Activated CD4-positive, alpha-beta T cell treated with anti-CD3 and anti-CD28 coated beads, Interleukin-2, Interleukin-4, amounts not matched to agents 100 ng/mL and 50 ng/mL, durations not matched to agents 16 hours and 8 hours (primary cell): ENCODE measurements around the gene ANKK1.

ENCODE experiments used
- DNase-seq: peaks from one replicate; pipeline ENCODE4 v3.0.0-alpha.2; 2020; ENCODE audit warnings: low spot score

ANKK1 gene, protein sequence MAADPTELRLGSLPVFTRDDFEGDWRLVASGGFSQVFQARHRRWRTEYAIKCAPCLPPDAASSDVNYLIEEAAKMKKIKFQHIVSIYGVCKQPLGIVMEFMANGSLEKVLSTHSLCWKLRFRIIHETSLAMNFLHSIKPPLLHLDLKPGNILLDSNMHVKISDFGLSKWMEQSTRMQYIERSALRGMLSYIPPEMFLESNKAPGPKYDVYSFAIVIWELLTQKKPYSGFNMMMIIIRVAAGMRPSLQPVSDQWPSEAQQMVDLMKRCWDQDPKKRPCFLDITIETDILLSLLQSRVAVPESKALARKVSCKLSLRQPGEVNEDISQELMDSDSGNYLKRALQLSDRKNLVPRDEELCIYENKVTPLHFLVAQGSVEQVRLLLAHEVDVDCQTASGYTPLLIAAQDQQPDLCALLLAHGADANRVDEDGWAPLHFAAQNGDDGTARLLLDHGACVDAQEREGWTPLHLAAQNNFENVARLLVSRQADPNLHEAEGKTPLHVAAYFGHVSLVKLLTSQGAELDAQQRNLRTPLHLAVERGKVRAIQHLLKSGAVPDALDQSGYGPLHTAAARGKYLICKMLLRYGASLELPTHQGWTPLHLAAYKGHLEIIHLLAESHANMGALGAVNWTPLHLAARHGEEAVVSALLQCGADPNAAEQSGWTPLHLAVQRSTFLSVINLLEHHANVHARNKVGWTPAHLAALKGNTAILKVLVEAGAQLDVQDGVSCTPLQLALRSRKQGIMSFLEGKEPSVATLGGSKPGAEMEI

DNA sequence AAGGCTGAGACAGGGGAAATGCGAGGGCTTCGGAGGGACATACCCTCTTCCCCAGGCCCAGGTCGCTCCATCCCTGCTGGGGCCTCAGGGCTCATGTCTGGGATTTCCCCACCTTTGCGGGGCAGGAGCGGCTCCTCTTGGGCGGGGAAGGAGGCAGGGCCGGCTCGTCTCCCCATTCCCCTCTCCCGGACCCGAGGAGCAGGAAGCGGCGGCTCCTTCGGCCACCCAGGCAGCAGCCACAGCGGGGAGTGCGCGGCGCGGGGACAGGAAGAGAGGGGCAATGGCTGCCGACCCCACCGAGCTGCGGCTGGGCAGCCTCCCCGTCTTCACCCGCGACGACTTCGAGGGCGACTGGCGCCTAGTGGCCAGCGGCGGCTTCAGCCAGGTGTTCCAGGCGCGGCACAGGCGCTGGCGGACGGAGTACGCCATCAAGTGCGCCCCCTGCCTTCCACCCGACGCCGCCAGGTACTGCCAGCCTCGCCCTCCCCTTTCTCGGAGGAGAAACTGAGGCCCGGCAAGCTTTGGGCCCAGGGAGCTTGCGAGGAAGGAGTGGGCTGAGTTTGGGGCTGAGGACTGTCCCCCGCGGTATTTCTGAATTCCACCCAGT is at the start of gene ANKK1:
Gene ANKK1 (plus strand): TSS at position 175 of the 607 bp plus-strand sequence. CDS start 106 bp downstream, at position 281.
- no peak for DNase-seq

DNA sequence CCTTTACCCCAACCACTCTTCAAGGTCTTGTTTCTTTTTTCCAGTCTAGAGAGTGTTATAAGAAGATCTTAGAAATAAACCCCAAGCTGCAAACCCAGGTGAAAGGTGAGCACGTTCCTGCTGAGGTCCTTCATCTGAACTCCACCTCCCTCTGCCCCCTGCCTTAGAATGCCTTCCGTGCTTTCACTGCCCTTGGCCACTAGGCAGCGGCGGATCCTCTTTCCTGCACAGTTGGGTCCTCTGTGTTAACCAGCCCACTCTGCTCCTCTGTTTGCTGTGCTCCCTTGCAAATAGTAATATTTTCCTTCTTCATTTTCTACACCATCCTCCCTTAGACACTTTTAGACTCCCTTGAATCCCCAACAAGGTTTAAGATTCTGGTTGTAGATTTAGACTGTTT is 48.8 kb upstream of the ANKK1 start:
- no peak for DNase-seq

DNA sequence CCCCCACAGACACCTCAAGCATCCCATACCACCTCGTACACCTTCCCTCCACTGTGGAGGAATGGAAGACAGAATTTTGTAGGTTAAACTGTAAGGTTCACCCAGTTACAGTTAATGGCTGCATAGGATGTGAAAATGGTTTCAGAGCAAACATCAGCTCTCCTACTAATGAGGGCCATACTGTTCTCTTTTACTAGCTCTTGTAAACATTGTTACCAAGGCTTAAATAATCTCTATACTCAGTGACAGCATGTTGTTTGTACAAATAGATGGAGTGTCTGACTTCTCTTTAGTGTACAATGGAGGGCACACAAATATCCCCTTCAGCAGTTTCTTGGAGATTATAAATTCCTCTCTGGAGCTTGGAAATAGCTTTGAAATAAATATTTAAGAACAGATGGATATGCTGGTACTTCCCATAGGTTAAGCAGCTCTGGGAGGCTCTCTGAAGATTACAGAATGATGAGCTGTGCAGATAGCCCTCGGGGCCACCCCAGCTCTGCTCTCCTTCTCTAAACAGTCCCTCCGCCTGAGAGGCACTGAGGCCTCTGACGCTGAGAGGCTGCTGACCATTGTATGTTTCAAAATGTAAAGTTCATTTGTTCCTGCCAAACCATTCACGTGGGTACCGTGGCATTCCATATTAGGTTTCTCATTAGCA is 47.5 kb upstream of the ANKK1 start:
- no peak for DNase-seq

DNA sequence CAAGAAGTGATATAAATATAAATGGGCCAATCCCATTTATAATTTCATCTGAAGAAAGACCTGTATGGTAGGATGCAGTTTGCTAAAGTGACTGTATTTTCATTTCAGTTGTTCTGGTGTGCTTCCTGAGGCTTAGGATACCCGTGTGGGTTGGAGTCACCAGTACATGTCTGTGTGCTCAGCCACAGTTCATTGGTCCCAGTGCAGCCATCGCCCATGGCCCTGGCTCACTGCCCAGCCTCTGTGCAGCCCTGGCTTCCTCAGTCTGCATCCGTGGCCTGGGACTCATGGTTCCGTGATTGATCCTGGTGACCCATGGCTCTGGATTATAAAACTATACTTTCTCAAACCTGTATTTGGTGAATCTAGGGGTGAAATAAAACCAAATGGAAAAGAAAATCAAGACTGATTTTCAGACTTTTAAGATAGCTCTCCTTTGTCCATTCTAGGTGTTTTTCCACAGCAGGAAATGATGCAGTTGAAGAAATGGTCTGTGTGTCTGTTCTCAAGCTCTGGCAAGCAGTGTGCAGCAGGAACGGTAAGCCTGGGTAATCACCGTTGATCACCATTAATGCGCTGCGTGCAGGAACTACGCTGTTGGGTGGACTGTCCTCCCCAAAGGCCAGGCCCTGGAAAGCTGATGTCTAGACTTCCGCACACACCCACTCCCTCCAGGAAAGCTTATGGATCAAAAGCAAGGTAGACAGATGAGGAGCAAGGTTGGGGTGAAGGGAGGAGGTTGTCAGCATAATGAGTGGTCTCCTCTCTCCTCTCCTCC is 46.0 kb upstream of the ANKK1 start:
- DNase-seq = no peak

DNA sequence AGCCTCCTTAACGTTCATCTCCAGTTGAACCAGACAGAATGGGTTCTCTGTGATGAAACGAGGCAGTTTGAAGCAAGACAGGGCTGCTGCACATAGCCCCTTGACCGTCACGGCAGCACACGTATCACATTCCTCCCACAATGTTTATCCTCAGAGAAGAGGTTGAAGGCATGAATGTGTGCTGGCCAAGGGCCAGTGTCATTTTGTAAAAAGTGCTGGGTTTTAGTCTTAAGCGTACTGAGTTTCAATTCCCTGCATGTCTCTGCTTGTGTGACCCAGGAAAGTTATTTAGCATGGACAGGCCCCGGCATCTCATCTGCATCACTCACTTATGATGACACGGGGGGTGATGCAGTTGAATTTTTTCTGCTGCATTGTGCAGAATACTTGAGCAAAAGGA is 41.6 kb upstream of the ANKK1 start:
- DNase-seq = no peak

DNA sequence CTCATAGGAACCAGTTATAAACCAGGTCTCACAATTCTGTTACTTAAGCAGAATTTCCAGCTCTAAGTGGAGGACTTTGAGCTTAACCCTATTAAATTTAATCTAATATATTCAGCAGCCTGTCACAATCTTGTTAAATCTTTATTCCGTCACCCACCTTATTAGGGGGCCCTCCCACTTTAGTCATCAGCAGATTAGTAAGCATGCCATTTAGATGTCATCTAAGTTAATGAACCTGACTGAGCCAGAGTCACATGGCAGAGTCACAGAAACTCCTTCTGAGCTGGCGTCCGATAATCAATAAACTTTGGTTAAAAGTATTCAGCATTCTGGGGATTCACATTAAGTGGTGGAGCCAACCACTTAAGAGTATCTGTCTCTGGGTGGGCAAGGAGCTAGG is 38.1 kb upstream of the ANKK1 start:
- DNase-seq = no peak

DNA sequence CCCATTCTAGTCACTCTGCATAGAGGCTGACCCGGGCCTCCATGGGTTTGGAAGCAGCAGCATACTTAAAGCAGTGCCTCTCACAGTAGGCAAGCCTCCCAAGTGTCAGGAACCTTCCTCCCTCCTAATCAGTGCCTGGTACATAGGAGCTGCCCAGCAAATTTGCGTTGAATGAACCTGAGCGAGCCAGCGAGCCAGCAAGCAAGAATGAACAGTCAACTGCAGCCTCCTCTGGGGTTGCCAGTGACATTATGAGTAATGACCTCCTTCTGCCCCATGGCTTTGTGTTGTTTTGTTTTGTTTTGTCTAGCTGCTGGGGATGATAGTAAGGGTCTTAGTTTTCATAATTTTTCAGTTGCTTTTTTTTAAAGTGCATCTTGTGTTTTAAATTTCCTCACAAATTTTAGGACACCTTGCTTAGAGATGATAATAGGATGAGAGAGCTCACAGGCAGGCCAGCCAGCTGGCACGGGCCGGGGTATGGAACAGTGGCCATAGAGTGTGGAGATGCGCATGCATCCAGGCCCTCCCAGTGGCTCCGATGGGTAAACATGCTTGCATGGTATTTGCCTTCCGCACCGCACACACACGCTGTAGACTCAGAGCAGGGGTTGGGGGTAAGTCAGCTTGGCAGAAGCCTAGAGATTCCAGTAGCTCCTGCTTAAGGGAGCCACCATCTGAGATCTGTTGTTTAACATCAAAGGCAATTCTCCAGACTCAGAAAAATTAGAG is 37.1 kb upstream of the ANKK1 start:
- no peak for DNase-seq

DNA sequence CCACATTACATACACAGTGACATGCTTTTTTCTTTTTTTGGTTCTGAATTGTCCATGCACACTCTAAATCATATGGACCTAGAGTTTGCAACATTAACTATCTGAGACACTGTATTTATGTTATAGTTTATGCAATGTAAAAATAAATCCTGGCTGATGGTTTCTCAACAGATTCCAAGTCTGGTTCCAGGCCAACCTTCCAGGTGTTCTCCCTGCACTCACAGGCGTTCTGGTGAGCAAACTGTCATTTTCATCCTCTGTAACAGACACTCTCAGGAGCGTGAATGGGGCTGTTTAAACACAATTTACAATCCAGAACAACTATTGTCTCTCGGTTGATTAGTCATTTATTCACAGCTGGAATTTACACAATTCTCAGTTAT is 36.5 kb upstream of the ANKK1 start:
- no peak for DNase-seq

DNA sequence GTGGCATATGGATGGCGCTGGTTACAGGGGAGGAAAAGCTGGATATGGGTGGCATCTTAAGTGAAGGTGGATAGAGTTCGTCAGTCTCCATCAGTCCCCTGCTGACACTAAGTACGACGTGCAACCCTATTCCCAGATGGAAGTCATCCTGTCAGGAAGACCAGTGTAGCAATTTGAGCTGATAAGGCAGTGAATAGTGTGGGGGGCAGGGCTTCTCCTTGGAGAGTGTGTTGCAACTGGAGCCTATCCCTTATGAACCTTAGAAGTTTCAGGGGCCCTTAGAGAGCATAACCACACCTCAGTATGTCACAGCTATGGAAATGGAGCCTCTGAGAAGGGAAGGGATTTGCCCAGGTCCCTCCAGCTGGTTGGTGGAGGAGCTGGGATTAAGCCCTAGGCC is 36.1 kb upstream of the ANKK1 start:
- DNase-seq = no peak

DNA sequence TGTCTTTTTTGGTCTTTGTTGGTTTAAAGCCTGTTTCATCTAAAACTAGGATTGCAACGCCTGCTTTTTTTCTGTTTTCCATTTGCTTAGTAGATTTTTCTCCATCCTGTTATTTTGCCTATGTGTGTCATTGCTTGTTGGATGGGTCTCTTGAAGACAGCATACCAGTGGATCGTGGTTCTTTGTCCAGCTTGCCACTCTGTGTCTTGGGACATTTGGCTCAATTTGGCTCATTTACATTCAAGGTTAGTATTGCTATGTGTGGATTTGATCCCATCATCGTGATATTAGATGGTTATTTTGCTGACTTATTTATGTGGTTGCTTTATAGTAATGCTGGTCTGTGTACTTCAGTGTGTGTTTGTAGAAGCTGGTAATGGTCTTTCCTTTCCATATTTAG is 31.4 kb upstream of the ANKK1 start:
- DNase-seq = no peak

DNA sequence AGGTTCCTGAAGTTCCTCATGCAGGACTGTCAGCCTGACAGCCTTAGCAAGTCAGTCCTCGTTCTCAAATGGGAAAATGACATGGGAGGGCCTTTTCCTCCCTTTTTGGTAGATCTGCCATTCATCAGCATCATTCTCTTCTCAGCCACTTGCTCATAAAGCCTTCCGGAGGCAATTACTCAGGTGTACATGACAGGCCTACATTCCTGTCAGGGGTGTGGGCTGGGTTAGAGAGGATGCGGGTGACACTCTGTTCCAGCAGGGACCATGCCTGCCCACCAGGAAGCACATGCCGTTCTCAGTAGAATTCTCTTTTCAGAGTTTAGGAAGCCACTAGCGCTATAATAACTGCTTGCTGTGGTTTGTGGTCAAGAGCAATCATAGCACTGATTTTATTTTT is 24.2 kb upstream of the ANKK1 start:
- no peak for DNase-seq

DNA sequence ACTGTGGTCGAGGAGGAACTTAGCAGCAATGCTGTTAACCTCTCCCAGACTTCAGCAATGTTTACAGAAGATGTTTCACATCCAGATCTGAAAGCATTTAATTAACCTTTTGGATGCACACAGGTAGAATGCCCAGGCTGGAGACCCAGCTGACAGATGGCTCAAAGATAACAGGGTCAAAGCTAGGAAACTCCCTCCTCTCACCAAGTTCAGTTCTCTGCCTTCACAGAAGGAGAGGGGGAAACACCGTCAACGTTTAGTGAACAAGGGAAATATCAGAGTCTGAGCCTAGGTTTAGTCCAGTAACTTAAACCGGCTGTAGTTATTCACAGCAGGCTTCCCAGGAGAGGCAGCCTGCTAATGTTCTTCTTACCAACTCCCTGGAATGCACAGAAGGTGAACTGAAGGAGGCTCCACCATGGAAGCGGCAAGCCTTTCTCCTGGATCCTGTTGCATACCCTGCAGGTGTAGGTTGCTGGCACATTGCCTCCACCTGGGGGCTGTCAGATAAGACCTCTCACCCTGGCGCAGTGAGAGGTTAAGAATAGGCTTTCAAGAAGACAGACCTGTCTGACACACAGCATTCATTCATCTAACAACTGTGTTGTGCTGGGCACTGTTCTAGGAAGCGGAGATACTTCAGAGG is 23.5 kb upstream of the ANKK1 start:
- DNase-seq = no peak

DNA sequence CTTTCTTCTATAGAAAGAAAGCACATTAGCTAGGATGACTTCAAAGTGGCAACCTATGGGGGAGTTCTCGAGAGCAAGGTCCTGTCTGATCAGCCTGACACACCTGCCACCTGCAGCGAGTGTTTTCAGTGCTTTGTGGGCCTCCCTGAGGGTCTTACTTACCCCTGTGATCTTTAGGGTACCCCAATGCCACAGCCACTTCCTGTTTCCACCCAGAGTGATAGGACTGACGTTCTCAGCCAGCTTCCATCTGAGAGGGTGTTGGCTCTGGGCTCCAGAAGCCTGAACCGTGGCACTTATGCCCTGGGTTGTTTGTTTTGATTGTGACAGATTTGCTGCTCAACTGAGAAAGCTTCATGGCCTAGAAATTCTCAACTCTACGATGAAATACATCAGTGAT is 21.7 kb upstream of the ANKK1 start:
- no peak for DNase-seq

DNA sequence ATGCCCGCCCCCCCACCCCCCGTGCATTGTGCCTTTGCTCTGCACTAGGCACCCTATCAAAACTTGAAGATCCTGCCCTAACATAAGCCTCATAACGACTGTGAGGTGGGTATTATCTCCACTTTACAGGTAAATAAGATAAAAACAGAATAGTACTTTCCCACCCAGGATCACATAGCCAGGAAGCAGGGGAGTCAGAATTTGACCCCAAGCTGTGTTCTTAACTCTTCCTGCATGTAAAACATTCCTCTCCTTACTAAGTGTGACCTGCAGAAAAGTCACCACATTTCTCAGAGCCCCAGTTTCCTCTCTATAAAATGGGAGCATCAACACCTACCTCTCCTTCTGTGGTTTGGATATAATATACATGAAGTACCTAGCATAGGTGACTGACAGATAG is 18.2 kb upstream of the ANKK1 start:
- no peak for DNase-seq

DNA sequence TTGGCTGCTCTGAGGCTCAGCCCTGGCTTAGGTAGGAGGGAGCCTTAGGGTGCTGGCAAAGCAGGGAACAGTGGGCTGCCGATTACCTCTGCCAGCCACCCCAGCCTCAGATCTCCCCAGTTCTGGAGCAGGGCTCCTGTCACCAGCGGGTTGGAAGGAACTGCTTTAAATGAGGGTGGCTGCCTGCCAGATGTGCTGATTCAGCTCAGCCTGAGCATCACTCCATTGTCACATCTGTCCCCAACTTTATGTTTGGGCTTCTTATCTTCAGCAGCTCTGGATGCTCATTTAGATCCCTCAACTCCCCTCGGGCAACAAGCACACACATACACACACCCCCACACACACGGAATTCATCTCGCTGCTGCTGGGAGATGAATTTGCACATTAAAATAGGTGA is 16.9 kb upstream of the ANKK1 start:
- no peak for DNase-seq

DNA sequence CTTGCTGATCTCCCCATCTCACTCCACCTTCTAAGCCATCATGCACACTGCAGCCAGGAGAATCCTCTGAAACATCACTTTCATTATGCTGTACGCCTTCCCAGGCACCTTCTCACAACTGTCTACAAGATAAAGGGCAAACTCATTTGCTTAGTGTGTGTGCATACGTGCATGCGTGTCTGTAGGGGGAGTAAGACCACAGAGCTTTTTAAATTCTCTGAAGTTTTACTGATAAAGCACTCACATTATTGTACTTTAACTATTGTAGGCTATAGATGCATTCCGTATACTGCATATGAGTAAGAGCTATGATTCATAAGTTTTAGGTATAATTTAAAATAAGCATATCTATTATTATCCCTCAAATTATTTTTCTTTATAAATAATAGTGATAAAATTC is 15.3 kb upstream of the ANKK1 start:
- DNase-seq = peak; percentile 2

DNA sequence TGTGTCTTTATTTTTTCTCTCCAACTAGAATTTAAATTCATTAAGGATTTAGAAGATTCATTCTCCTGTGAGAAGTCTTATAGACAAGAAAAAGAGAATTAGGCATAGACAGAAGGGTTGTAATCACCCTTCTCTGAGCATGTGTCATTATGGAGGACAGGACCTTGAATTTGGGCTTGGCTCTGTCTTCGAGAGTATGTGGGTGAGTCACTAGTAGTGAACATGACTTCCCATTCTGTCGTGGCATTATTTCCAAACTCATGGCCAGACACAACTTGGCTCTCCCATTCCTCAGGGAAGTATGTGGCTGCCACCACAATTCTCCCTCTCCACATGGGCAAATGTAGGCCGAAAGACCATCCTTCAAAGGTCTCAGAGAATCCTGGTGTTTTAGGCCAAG is 14.3 kb upstream of the ANKK1 start:
- no peak for DNase-seq

DNA sequence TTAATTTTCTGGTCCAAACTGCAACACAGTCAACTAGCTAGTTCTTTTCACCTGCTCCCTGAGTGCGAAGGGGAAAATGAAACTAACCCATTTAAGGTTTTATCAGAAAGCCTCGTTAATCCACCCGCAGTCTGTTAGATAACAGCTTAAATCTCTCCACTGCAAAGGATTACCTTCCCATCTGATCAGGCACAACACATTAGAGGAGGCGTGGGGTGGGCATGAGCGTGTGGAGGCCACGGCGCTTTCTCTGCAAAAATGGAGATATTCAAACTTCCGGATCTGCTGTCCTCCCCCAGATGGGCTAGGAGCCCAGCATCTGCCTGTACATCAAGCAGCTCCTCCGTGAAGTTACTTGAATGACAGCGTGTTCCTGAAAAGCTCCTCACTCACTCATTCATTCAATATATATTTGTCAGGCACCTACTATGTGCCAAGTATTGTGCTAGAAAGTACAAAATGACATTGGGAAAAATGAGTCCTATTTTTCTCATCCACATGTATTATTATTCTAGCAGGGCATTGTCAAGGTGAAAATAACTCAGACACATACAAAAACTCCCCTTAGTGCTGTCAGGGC is 13.5 kb upstream of the ANKK1 start:
- DNase-seq = no peak

DNA sequence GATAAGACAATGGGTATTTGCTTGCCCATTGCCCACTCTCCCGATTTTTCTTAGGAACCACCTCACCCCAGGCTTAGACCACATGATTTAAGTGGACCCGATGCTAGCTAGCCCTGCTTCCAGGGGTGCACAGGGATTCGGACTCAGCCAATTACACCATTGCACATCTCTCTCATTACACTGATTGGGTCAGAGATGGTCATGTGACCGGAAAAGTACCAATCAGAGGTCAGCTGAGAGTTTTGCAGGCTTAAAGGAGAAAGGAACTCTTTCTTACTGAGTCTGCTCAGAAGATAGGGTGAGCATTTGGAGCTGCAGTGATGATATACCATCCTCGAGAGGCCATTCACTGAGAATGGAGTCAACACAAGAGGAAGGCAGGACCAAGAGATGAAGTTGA is 12.2 kb upstream of the ANKK1 start:
- no peak for DNase-seq

DNA sequence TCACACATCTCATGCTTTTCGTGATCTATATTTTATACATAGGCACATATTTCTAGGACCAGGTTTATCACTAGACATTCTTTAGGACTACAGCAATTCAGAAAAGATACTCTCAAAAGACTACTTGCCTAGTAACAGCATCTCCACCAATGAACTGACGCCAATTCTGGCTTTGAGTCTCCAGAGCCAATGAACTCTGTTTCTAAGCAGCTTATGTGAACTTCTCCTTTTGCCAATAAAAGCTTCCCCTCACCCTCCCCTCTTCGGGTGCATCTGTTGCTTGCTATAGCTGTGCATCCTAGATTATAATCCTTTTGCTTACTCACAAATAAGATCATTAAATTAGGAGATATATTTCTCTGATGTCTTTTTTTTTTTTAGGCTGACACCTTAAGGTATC is 11.4 kb upstream of the ANKK1 start:
- no peak for DNase-seq
